ENCODE results near the gene SMAD5. TPM values are rescaled to one million over a fixed set of nuclear protein-coding genes. Genes with fewer than 3 reads are reported as not detected.
A peak's percentile ranks its signal among the peaks of the same experiment; 100 is the strongest.

Gene SMAD5
- total and polyA plus RNA-seq, 2 of the 8 experiments (the other 6 are each of a cell fraction or from before 2014, with no cell fraction given) = 30.2 to 60.5 TPM

- no peak for TF ChIP-seq FOSL1 (IDR thresholded peaks at IDR 0.05; ENCODE audit: insufficient read depth, low read depth, low read length)
- no peak for TF ChIP-seq SUZ12 (IDR thresholded peaks at IDR 0.05; ENCODE audit: low read length)
- H4K91ac ChIP-seq (replicated peaks; ENCODE audit: insufficient read length, low read length) = no peak overlapping the region
- no peak overlapping the region for H3K9ac ChIP-seq (replicated peaks in 1 of 4; ENCODE audit: extremely low read depth in 1 of 4, low read depth in 3 of 4, low read length in 3 of 4)
- no peak overlapping the region for H2BK120ac ChIP-seq (replicated peaks; ENCODE audit: low read depth, low read length)
- H3K27me3 ChIP-seq (replicated peaks in 1 of 4; ENCODE audit: control insufficient read depth in 3 of 4, extremely low read depth in 1 of 4, insufficient read depth in 3 of 4, low read length in 3 of 4) = peaks cover 46 to 84% (median 69%) of the 10 kb centered on the region in 4 experiments
- H2AK5ac ChIP-seq (ENCODE audit: low read depth, low read length) = no peak overlapping the region
- H3K4me1 ChIP-seq (replicated peaks in 1 of 4; ENCODE audit: control insufficient read depth in 3 of 4, insufficient read depth in 4 of 4, low read length in 3 of 4) = peaks cover 0 to 13% (median 7%) of the 10 kb centered on the region in 4 experiments; a peak in 6 of 7 replicates
- WGBS, 2 experiments (ENCODE audit: extremely low coverage in 1 of 2, insufficient coverage in 1 of 2, insufficient read length in 1 of 2, insufficient replicate concordance in 2 of 2, low coverage in 1 of 2, low lambda C conversion rate in 2 of 2, missing lambda C conversion rate in 1 of 2) = 81% methylated on average over 5 of the region's 5 CpGs; no CpG with 5 or more reads in 1 of the 2 experiments
- no peak overlapping the region for H2BK5ac ChIP-seq (ENCODE audit: low read depth, low read length)
- no peaks in the 10 kb centered on the region for H3K9me3 ChIP-seq (ENCODE audit: insufficient read depth in 2 of 2, low read depth in 1 of 2, low read length in 1 of 2)
- no peaks in the 10 kb centered on the region for H3K36me3 ChIP-seq (ENCODE audit: control insufficient read depth in 2 of 4, insufficient read depth in 4 of 4, low read length in 3 of 4)
- no peak overlapping the region for H3K4me2 ChIP-seq (ENCODE audit: insufficient read depth in 1 of 2, low read depth in 2 of 2, low read length in 2 of 2)
- H3K27ac ChIP-seq (ENCODE audit: low read depth, low read length) = no peak overlapping the region
- H2AFZ ChIP-seq (ENCODE audit: low read length) = no peak overlapping the region
- H3K79me1 ChIP-seq (ENCODE audit: low read depth, low read length) = no peaks in the 10 kb centered on the region
- H3K4me3 ChIP-seq (ENCODE audit: extremely low read depth in 1 of 4, insufficient read depth in 2 of 4, low read depth in 3 of 4, low read length in 4 of 4) = no peak overlapping the region
- H3K56ac ChIP-seq (replicated peaks; ENCODE audit: insufficient read length, low read depth, low read length) = no peak overlapping the region
- no peak overlapping the region for H4K5ac ChIP-seq (ENCODE audit: insufficient read length, low read depth, low read length)
- no peak overlapping the region for H3K4ac ChIP-seq (replicated peaks; ENCODE audit: insufficient read length, low read depth, low read length)
- FAIRE-seq (no peak), DNase-seq (ENCODE audit: low read depth in 1 of 2, low spot score in 2 of 2) (peak in 1 of 2 experiments; percentile 20)
- H2BK15ac ChIP-seq (ENCODE audit: low read length) = no peak overlapping the region
- H3K23me2 ChIP-seq (ENCODE audit: low read depth, low read length) = no peaks in the 10 kb centered on the region
- peaks cover 3 to 10% of the 10 kb centered on the region in 2 experiments for H4K20me1 ChIP-seq (replicated peaks in 1 of 2; ENCODE audit: control insufficient read depth in 1 of 2, insufficient read depth in 2 of 2, low read length in 2 of 2)
- no peak overlapping the region for H2BK20ac ChIP-seq (ENCODE audit: low read length)
- ChIA-PET CTCF (ENCODE audit: partially characterized antibody) (interaction anchor here (0.5 to 5.6 kb wide), 2 partner anchors 12 to 13 kb away, joined by 3 to 43 read pairs; no protein-coding TSS in a partner anchor), POLR2A (ENCODE audit: partially characterized antibody) (no interaction called here)
- H3K14ac ChIP-seq (ENCODE audit: insufficient read length) = no peak overlapping the region
- no peak overlapping the region for H3K23ac ChIP-seq (ENCODE audit: insufficient read length)
- H4K8ac ChIP-seq (ENCODE audit: extremely low read depth, insufficient read depth, low read length) = no peak overlapping the region
- no peak overlapping the region for H3K18ac ChIP-seq (ENCODE audit: extremely low read depth, low read length)
- H2BK12ac ChIP-seq (ENCODE audit: low read depth, low read length) = no peak overlapping the region
- H3K79me2 ChIP-seq (ENCODE audit: control insufficient read depth in 1 of 2, insufficient read depth in 2 of 2, low read length in 2 of 2) = no peaks in the 10 kb centered on the region
These were observed 65.8 kb downstream of the SMAD5 start for GRCh38 chr5:136198453-136198852.

Measured in H1 (cell line).